Esophagus squamous epithelium (tissue), 5 donors: ENCODE results near the gene TMEM239. TPM values are rescaled to one million over a fixed set of nuclear protein-coding genes. Genes with fewer than 3 reads are reported as not detected.

ENCODE experiments used
- DNase-seq: peaks from one replicate; lab custom pipeline; 2025; lab: John Stamatoyannopoulos, UW
- H3K27ac ChIP-seq, 4 donors: fragments of 200-600 bp; sonication (generic); one replicate each; pipeline ENCODE4 v1.5.1; 2016 to 2019; ENCODE audit warnings: mild to moderate bottlenecking in 1 of 4
- H3K27me3 ChIP-seq, 4 donors: fragments of 200-600 bp; sonication (generic); 1 replicate in 3 of 4; 2 replicates in 1 of 4; pipeline versions ENCODE4 v1.5.1 to v1.6.0; 2017 to 2021; ENCODE audit warnings: antibody characterized with exemption in 1 of 4
- H3K36me3 ChIP-seq, 3 donors: fragments of 200-600 bp; sonication (generic); one replicate each; pipeline ENCODE4 v1.5.1; 2016 to 2019
- H3K4me1 ChIP-seq, 3 donors: fragments of 200-600 bp; sonication (generic); one replicate each; pipeline ENCODE4 v1.5.1; 2017 to 2019
- H3K4me3 ChIP-seq, 4 donors: fragments of 200-600 bp; sonication (generic); 1 replicate in 3 of 4; 2 replicates in 1 of 4; pipeline ENCODE4 v1.5.1; 2016 to 2019; ENCODE audit warnings: mild to moderate bottlenecking in 2 of 4, moderate library complexity in 1 of 4
- H3K9me3 ChIP-seq, 3 donors: fragments of 200-600 bp; sonication (generic); one replicate each; pipeline ENCODE4 v1.5.1; 2016 to 2019
- POLR2A ChIP-seq, 4 donors: fragments of 450-650 bp; IDR thresholded peaks; one replicate each; pipeline ENCODE4 v1.6.1; 2017; ENCODE audit warnings: antibody characterized with exemption in 4 of 4, mild to moderate bottlenecking in 4 of 4, moderate library complexity in 3 of 4
- WGBS, 2 donors: methylation state at CpG; one replicate each; pipeline ENCODE4 v1.1.5; 2018; 5-methylcytosine and 5-hydroxymethylcytosine counted together
- intact Hi-C: fragments of 100-400 bp; cut with DNase I; formaldehyde crosslinking; loops from one replicate; pipeline ENCODE4 v1.15.0; 2022
- total RNA-seq, 4 donors: library from RNA; depleted of rRNA; stranded (reverse); fragments of >200 nt; gene quantifications; one replicate each; pipeline ENCODE4 v1.1.0, GENCODE V29; 2016
- TF ChIP-seq, protein P1 (sequence below), 6 experiments: fragments of 450-650 bp in 4 of 6; fragments of 200-600 bp in 2 of 6; sonication (generic) in 2 of 6; IDR thresholded peaks; one replicate each; pipeline ENCODE4 v1.5.1; 2016 to 2019; ENCODE audit warnings: antibody characterized with exemption in 6 of 6, mild to moderate bottlenecking in 4 of 6, moderate library complexity in 4 of 6
- donor health status: DM: yes; HTN: yes; CAD: no.

The TMEM239 gene
- total RNA-seq, 4 donors from 2014 or later: not detected

DNA sequence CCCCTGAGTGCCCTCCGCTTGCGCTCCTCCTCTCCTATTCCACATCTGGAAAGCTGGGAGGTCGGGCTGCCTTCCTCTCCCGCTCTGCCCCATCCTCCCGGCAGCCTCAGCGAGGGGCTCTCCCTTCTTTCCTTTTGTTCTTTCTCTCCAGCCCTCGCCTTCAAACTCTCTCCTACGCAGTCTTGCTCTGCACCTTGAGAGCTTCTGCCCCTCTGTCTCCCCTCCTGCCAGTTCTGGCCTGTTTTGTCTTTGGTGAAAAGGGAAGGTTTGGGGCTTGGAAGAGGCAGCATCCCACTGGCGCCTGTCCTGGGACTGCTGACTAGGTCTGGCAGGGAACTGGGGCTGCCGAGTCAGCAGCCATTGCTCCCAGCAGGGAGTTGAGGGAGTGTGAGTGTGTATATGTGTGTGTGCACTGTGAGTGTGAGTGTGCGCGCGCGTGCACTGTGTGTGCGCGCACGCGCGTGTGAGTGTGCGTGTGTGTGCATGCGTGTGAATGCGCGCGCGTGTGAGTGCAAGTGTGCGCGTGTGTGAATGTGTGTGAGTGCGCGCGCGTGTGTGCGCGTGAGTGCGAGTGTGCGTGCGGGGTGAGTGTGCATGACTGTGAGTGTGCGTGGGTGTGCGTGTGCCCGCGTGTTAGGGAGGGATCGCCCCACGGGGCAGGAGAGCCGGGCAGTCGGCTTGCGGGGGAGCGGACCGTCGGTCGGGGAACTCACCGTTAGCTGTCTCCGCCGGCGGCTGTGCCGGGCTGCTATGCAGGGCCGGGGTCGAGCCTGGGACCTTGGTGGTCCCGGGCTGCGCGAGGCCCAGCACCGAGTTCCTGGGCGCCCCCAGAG lies 16.3 kb upstream of the TMEM239 start:
- H3K4me1 ChIP-seq: peaks cover 13 to 42% (median 19%) of the 10 kb centered on the region in 3 donors
- 7 to 37% methylated on average over 8 to 37 of the region's 61 CpGs for WGBS, 2 donors
- intact Hi-C loops: no loop called here
- no peaks in the 10 kb centered on the region for H3K9me3 ChIP-seq
- H3K36me3 ChIP-seq: no peaks in the 10 kb centered on the region
- no peak for DNase-seq
- H3K27me3 ChIP-seq: peaks cover under 1 to 97% (median 9%) of the 10 kb centered on the region in 4 donors
- TF ChIP-seq, protein P1, sequence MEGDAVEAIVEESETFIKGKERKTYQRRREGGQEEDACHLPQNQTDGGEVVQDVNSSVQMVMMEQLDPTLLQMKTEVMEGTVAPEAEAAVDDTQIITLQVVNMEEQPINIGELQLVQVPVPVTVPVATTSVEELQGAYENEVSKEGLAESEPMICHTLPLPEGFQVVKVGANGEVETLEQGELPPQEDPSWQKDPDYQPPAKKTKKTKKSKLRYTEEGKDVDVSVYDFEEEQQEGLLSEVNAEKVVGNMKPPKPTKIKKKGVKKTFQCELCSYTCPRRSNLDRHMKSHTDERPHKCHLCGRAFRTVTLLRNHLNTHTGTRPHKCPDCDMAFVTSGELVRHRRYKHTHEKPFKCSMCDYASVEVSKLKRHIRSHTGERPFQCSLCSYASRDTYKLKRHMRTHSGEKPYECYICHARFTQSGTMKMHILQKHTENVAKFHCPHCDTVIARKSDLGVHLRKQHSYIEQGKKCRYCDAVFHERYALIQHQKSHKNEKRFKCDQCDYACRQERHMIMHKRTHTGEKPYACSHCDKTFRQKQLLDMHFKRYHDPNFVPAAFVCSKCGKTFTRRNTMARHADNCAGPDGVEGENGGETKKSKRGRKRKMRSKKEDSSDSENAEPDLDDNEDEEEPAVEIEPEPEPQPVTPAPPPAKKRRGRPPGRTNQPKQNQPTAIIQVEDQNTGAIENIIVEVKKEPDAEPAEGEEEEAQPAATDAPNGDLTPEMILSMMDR (IDR thresholded peaks at IDR 0.05): no peak
- no peak for TF ChIP-seq POLR2A (IDR thresholded peaks at IDR 0.05)
- H3K4me3 ChIP-seq: peak overlapping the region; percentile 7 to 62 (median 34)
- no peak overlapping the region for H3K27ac ChIP-seq

DNA sequence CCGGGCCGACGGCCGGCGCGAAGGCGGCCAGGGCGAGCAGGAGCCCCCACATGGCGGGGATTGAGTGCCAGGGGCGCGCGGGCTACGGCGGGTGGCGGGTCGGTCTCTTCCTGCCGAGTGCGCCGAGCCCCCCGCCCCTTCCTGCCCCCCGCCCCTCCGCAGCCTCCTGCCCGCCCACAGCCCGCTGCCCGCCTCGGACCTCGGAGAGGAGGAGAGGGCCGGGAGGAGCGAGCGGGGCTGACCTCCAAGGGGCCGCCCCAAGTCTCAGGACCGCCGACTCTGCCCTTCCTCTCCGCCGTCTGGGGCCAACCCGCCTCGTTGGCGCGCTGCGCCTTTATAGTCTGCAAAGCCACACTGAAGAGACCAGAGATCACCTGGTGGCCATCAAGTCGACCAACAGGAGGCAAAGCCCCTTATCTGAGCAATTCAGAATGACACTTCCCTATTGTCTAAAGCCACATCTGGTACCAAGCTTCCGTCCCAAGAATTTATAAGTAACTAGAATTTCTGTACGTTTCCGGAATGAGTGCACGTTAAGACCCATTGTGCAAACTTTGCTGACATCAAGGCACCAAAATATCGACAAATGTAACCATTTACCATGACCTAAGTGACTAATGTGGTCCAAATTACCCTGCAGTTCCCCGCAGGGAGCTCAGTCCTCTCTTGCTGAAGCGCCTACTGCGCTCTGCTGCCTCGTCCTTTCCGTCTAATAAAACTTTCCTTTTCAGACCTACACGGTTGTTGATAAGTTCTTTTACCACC lies 15.5 kb upstream of the TMEM239 start, which contains the start of gene CPXM1:
TSS of gene CPXM1 (minus strand) at position 107 of the 765 bp plus-strand sequence. CDS start at position 52, 55 bp downstream.
- Histone ChIP-seq H3K9me3 (no peaks in the 10 kb centered on the region), H3K27ac (no peak within 1 kb of the TSS), H3K27me3 (peaks cover 8 to 100% (median 17%) of the 10 kb centered on the region in 4 donors), H3K4me3 (peak within 1 kb of the TSS; percentile 7 to 62 (median 34)), H3K4me1 (peaks cover 13 to 49% (median 19%) of the 10 kb centered on the region in 3 donors), H3K36me3 (no peaks in the 10 kb centered on the region)
- intact Hi-C loops: no loop called here
- 6 to 15% methylated on average over 12 to 21 of the region's 52 CpGs for WGBS, 2 donors
- TF ChIP-seq, protein P1 (IDR thresholded peaks at IDR 0.05): no peak
- TF ChIP-seq POLR2A (IDR thresholded peaks at IDR 0.05): no peak
- no peak for DNase-seq

DNA sequence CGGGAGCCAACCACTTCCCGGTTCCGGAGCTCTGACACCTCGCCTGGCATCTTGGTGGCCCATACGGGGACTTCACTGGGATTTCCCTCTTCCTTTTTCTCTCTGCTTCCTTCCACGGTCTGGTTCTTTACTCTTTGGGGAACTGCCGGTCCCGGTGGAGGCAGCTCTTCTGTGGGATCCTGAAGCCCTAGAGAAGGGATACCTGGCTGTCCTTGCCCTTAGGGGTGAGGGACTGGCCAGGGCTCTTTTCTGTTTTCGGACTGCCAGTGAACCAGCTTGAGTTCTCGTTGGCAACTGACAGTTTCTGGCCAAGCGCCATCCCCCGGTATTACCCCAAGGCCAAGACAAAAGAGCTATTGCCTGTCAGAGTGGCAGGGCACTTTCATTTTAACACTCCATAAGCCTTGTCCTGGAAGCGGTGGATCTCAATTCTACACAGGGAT lies 14.9 kb upstream of the TMEM239 start:
- Histone ChIP-seq H3K4me3 (peak overlapping the region in 2 of 4 donors; percentile 26 to 62), H3K4me1 (peaks cover 13 to 49% (median 19%) of the 10 kb centered on the region in 3 donors), H3K27me3 (peaks cover 8 to 100% (median 20%) of the 10 kb centered on the region in 4 donors), H3K9me3 (no peaks in the 10 kb centered on the region), H3K27ac (no peak overlapping the region), H3K36me3 (no peaks in the 10 kb centered on the region)
- no peak for DNase-seq
- intact Hi-C loops: no loop called here
- 4 to 10% methylated on average over 8 to 10 of the region's 13 CpGs for WGBS, 2 donors
- TF ChIP-seq, protein P1 (IDR thresholded peaks at IDR 0.05): no peak
- no peak for TF ChIP-seq POLR2A (IDR thresholded peaks at IDR 0.05)

DNA sequence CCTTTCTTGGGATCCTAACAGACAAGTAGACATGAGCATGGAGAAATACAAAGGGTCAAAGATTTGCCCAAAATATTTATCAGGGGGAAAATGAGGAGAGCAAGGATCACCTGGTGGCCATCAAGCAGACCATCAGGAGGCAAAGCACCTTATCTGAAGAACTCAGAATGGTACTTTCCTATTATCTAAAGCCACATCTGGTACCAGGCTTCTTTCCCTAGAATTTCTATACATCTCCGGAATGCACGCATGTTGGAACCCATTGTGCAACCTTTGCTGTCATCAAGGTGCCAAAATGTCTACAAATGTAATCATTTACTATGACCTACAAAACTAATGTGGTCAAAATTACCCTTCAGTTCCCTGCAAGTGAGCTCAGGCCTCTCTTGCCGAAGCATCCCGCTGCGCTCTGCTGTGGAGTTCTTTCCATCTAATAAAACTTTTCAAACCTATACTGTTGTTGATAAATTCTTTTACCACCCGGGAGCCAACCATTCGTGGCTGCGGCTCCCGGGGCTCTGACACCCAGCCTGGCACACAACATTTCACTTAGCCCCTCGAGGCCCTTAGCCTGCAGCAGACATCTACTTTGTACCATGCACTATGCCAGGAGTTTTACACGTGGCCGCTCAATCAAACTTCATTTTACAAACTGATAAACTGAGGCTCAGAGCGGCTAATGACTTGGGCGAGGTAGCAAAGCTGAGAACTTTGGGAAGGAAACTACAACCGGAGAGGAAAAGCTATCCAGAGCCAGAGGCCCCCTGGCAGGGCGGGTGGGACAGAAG lies 11.9 kb upstream of the TMEM239 start:
- Histone ChIP-seq H3K9me3 (no peaks in the 10 kb centered on the region), H3K36me3 (no peaks in the 10 kb centered on the region), H3K4me3 (no peak overlapping the region), H3K4me1 (peaks cover 13 to 36% (median 16%) of the 10 kb centered on the region in 3 donors), H3K27ac (no peak overlapping the region), H3K27me3 (peaks cover 8 to 97% (median 20%) of the 10 kb centered on the region in 4 donors)
- intact Hi-C loops: no loop called here
- WGBS, 2 donors: 58 to 69% methylated on average over 14 to 16 of the region's 16 CpGs
- DNase-seq: no peak
- TF ChIP-seq, protein P1 (IDR thresholded peaks at IDR 0.05): no peak
- no peak for TF ChIP-seq POLR2A (IDR thresholded peaks at IDR 0.05)
